HG03039 (cell line): ENCODE results near the gene ADCY5.

Source experiments
- ATAC-seq: cut with Tn5 transposase; IDR thresholded peaks from one replicate; pipeline ENCODE4 v1.9.1; 2021; ENCODE audit warnings: mild to moderate bottlenecking, moderate library complexity; ENCODE audit not compliant: unreplicated experiment

ADCY5 gene

DNA sequence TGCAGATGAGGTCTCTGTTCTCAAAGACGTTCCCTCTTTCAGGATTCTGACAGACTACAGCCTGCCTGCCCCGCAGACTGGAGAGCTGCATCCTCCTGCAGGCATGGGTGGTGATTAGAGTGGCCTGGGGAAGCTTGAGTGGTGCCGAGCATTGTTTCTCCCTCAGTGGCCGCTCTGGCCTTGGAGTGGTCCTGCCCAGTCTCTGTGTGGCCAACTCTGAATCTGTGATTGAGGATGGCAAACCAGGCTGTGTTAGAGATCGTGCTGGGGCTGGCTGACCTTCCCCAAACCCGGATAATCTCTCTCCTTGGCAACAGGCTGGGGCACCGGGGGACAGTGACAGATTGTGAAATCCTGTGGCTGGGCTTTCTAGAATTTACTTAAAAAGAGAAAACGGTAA, 11.0 kb upstream of the ADCY5 start:
- no peak for ATAC-seq

- no peak for ATAC-seq
Measured at GRCh38 chr3:123458255-123458654, 9.4 kb upstream of the ADCY5 start.

DNA sequence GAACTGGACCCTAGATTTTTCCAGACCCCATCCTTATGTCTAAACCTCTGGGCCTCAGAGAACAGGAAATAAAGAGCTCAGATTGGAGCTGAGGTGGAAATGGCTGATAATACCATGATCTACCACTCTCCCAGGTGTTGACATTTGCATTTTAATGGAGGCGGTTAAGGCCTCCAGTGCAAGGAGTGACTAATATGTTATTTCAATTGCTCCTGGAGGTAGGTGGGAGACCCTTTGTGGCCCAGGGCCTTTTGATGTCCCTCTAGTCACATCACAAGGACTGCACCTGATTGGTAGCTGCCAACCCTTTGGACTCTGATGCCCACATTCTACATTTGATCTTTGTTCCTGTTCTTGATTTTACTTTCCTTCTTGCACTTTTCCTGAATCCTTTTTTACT, 9.0 kb upstream of the ADCY5 start:
- ATAC-seq: no peak

DNA sequence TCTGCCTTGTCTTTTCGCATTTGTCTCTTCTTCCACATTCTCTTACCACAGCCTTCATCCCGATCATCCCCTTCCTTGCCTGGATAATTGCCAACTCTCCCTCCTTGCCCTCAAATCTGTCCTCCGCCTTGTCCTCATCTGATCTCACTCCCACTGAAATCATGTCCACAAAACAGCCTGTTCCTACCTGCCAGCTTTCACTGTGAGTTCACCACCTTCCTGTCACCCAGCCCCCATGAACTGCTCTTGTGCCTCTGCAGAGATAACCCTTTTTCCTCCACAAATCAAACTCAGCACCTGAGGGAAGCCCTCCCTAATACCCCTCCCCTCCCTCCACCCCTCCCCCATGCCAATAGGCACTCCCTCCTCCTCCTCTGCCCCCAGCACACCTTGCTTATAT, 4.8 kb upstream of the ADCY5 start:
- no peak for ATAC-seq

DNA sequence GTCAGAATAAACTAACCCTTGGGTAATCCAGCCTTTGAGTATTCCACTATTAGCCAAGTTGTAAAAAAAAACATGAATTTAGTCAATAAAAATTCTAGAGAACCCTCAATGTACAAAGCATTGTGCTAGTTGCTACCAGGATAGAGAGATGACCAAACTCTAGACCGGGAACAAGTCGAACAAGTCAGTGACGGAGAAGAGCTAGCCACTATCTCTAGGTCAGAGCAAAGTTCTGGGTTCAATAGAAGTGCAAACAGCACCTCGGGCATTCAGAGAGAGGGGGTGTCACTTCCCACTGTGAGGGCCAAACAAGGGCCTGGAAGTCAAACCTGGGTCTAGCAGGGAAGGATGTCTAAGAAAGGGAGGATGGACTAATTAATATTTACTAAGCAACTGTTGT, 2.3 kb upstream of the ADCY5 start:
- no peak for ATAC-seq

GRCh38 chr3:123449997-123450604, 1.2 kb upstream of the ADCY5 start:
- no peak for ATAC-seq

GRCh38 chr3:123449102-123449996, 459 bp upstream of the ADCY5 start:
- ATAC-seq: no peak

DNA sequence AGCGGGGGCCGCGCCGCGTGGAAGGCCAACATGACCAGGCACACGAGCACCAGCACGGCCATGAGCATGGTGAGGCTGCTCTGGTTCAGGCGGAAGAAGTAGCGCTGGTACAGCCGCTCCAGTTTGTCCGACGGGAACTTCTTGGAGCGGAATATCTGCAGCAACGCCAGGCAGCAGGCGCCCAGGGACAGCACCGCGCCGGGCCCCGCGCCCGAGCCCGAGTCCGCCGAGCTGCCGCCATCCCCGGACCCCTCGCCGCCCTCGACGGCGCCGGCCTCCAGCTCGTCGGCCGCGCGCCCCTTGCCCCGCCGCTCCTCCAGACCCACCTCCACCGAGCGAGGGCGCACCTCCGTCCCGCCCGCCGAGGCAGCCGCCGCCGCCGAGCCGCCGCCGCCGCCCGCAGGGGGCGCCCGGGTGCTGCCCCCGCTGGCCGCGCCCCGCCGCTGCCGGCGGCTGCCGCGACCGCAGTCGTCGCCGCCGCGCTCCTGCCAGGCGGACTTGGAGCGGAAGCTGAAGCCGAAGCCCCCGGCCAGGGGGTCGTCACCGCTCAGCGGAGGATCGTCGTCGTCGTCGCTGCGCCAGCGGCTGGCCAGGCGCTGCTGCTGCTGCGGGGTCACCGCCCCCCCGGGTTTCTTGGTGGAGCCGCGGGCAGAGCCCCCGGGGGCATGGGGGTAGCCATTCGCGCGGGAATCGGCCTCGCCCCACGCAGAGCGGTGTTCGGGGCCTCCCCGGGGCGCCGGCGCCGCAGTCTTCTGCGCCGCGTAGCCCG, 957 bp downstream of the ADCY5 start:
- no peak for ATAC-seq

GRCh38 chr3:123447416-123447748, 1.5 kb downstream of the ADCY5 start:
- no peak for ATAC-seq

- ATAC-seq: no peak
Measured at GRCh38 chr3:123446610-123447109, 2.2 kb downstream of the ADCY5 start.

GRCh38 chr3:123446210-123446609, 2.7 kb downstream of the ADCY5 start:
- ATAC-seq: no peak

- ATAC-seq: no peak
Measured at GRCh38 chr3:123445702-123446101, 3.2 kb downstream of the ADCY5 start.

DNA sequence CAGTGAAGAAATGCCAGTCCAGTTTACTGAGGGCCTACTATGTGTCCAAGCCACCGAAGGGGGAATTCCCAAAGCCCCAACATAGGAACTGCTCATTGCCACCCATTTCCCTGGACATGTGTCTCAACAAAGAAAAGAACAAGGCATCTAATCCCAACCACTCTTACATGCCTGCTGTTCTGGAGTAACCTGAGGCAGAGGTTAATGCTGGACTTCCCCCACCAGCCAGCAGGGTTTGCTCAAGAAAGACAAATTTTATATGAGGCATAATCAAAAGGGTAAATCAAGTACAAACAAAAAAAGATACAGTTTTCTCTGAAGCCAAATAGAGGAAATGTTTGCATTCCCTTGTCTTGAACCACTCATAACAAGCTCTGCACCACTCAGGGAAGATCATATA, 4.1 kb downstream of the ADCY5 start:
- no peak for ATAC-seq

GRCh38 chr3:123444023-123444422, 4.9 kb downstream of the ADCY5 start:
- no peak for ATAC-seq

DNA sequence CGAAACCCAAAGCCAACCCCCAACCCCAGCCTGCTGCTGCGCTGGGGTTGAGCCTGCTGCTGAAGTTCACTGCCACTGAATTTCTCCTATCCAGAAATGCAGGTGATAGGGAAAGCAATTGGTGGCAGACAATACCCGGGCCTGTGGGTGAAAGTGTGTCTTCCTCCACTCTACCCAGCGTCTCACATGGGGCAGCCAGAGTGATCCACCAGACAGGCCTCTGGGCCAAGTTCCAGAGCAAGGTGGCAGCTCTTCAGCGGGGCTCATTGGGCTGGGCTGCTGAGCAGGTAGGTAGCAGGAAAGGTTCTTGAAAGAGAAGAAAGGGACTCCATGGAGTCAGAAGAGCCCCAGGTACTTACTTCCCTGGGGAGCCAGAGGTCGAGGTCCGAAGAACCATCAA, 6.0 kb downstream of the ADCY5 start:
- no peak for ATAC-seq

GRCh38 chr3:123442125-123442524, 6.8 kb downstream of the ADCY5 start:
- no peak for ATAC-seq

GRCh38 chr3:123439806-123440580, 8.9 kb downstream of the ADCY5 start:
- ATAC-seq: no peak

GRCh38 chr3:123432832-123433523, 15.9 kb downstream of the ADCY5 start:
- ATAC-seq: no peak

GRCh38 chr3:123431658-123432324, 17.1 kb downstream of the ADCY5 start:
- ATAC-seq: no peak
